Mesothelial cell of epicardium (in vitro differentiated cells): ENCODE results near the gene MARCOL. TPM values are rescaled to one million over a fixed set of nuclear protein-coding genes. Genes with fewer than 3 reads are reported as not detected.
"Not testable (repeated sequence)": the region's sequence is repeated elsewhere in the genome, so short reads cannot be mapped to it uniquely, and the experiment has no call there.

Source experiments
- DNase-seq, 2 experiments: peaks; one replicate each; pipeline ENCODE4 v3.0.0; 2021; ENCODE audit warnings: low spot score in 2 of 2; ENCODE audit not compliant: unreplicated experiment in 2 of 2
- H3K27ac Mint-ChIP-seq: 2 replicates; pipeline ENCODE4 v1.8.0; 2021; ENCODE audit warnings: mixed read lengths
- H3K27me3 Mint-ChIP-seq: 2 replicates; pipeline ENCODE4 v1.8.0; 2021; ENCODE audit warnings: low read depth, mixed read lengths
- H3K36me3 Mint-ChIP-seq: 2 replicates; pipeline ENCODE4 v1.8.0; 2021; ENCODE audit warnings: mixed read lengths
- H3K4me1 Mint-ChIP-seq: 2 replicates; pipeline ENCODE4 v1.8.0; 2021; ENCODE audit warnings: mixed read lengths
- H3K4me3 Mint-ChIP-seq: 2 replicates; pipeline ENCODE4 v1.8.0; 2021; ENCODE audit warnings: mild to moderate bottlenecking, moderate library complexity, mixed read lengths
- H3K9me3 Mint-ChIP-seq: 2 replicates; pipeline ENCODE4 v1.8.0; 2021; ENCODE audit warnings: mixed read lengths
- CTCF ChIP-seq: fragments of 200-600 bp; sonication (generic); IDR thresholded peaks from one replicate; pipeline ENCODE4 v1.5.0; 2021; ENCODE audit warnings: antibody characterized with exemption; ENCODE audit not compliant: unreplicated experiment
- total RNA-seq: library from RNA; stranded (reverse); gene quantifications from 3 replicates; pipeline ENCODE4 v1.2.1, GENCODE V29; 2021

Gene MARCOL
- total RNA-seq, 1 donor from 2014 or later, result not detected

- Mint-ChIP-seq H3K36me3 (peaks cover 4% of the 10 kb centered on the region), H3K4me3 (no peak overlapping the region), H3K4me1 (no peaks in the 10 kb centered on the region), H3K27me3 (no peaks in the 10 kb centered on the region), H3K9me3 (peaks cover 37% of the 10 kb centered on the region), H3K27ac (no peak overlapping the region)
- DNase-seq, result no peak
- no peak for TF ChIP-seq CTCF
Observed at GRCh38 chr5:148261221-148261620, 22.9 kb downstream of the MARCOL start.

GRCh38 chr5:148267962-148268361, 29.6 kb downstream of the MARCOL start:
- TF ChIP-seq CTCF, result no peak
- Mint-ChIP-seq H3K9me3 (peaks cover 13% of the 10 kb centered on the region), H3K36me3 (no peaks in the 10 kb centered on the region), H3K27ac (no peak overlapping the region), H3K27me3 (no peaks in the 10 kb centered on the region), H3K4me1 (no peaks in the 10 kb centered on the region), H3K4me3 (no peak overlapping the region)
- no peak for DNase-seq

- Mint-ChIP-seq H3K9me3 (peaks cover 12% of the 10 kb centered on the region), H3K27me3 (no peaks in the 10 kb centered on the region), H3K36me3 (no peaks in the 10 kb centered on the region), H3K4me3 (no peak within 1 kb of the TSS), H3K4me1 (no peaks in the 10 kb centered on the region), H3K27ac (no peak within 1 kb of the TSS)
- no peak for DNase-seq
- TF ChIP-seq CTCF, result no peak
Observed at GRCh38 chr5:148268566-148268965, 30.2 kb downstream of the MARCOL start, which contains the start of gene SPINK13. Gene SPINK13, plus strand, starts transcription at chr5:148268794. Its CDS starts 1,279 bp downstream, at chr5:148270073.

- H3K27ac Mint-ChIP-seq, result not testable (repeated sequence)
Observed at GRCh38 chr5:148275129-148275528, 36.8 kb downstream of the MARCOL start.

GRCh38 chr5:148280893-148281292, 42.6 kb downstream of the MARCOL start:
- not testable (repeated sequence) for H3K4me1 Mint-ChIP-seq, H3K36me3 Mint-ChIP-seq, H3K27ac Mint-ChIP-seq, H3K4me3 Mint-ChIP-seq, DNase-seq
- H3K9me3 Mint-ChIP-seq, result peaks cover 31% of the 10 kb centered on the region
- peaks cover 23% of the 10 kb centered on the region for H3K27me3 Mint-ChIP-seq

More at GRCh38 chr5:148275129-148275528, 36.8 kb downstream of the MARCOL start:
- not testable (repeated sequence) for H3K27me3 Mint-ChIP-seq, H3K4me1 Mint-ChIP-seq, H3K36me3 Mint-ChIP-seq, DNase-seq, H3K4me3 Mint-ChIP-seq
- peaks cover 32% of the 10 kb centered on the region for H3K9me3 Mint-ChIP-seq

- H3K9me3 Mint-ChIP-seq, result peaks cover 27% of the 10 kb centered on the region
- DNase-seq, H3K4me3 Mint-ChIP-seq, H3K27ac Mint-ChIP-seq, H3K36me3 Mint-ChIP-seq, H3K4me1 Mint-ChIP-seq: not testable (repeated sequence)
- peaks cover 23% of the 10 kb centered on the region for H3K27me3 Mint-ChIP-seq
Observed at GRCh38 chr5:148281336-148281735, 43.0 kb downstream of the MARCOL start.

GRCh38 chr5:148290271-148291195, 52.2 kb downstream of the MARCOL start:
- Mint-ChIP-seq H3K9me3 (no peaks in the 10 kb centered on the region), H3K27me3 (peaks cover 6% of the 10 kb centered on the region), H3K4me1 (peaks cover 4% of the 10 kb centered on the region), H3K36me3 (no peaks in the 10 kb centered on the region), H3K27ac (no peak overlapping the region), H3K4me3 (no peak overlapping the region)
- no peak for DNase-seq
- no peak for TF ChIP-seq CTCF

Other genes with a start within 250 kb of the MARCOL start
- gene SPINK5, start 174.5 kb upstream of the MARCOL start, total RNA-seq, result 19.8 to 20.8 TPM (median 19.8 TPM) in 3 replicates
- not detected in 3 replicates for gene SPINK14, start 70.0 kb upstream of the MARCOL start, total RNA-seq
- gene SPINK6, start 35.5 kb upstream of the MARCOL start, total RNA-seq, result not detected in 3 replicates
- not detected in 3 replicates for gene SPINK13, start 30.3 kb downstream of the MARCOL start, total RNA-seq
- not detected in 3 replicates for gene SPINK7, start 73.9 kb downstream of the MARCOL start, total RNA-seq
- gene SPINK9, start 97.0 kb downstream of the MARCOL start, total RNA-seq, result not detected in 3 replicates
- gene FBXO38, start 145.4 kb downstream of the MARCOL start, total RNA-seq, result 54.9 to 63.3 TPM (median 55.8 TPM) in 3 replicates